Bone marrow (tissue), 2 donors: ENCODE measurements around the gene SLC7A6OS.
A peak's percentile ranks its signal among the peaks of the same experiment; 100 is the strongest.

Experiments
- DNase-seq, 2 donors: peaks; one replicate each; lab custom pipeline; 2025; lab: John Stamatoyannopoulos, UW

Gene SLC7A6OS

GRCh38 chr16:68344252-68344651 is 33.5 kb upstream of the SLC7A6OS start:
- no peak for DNase-seq

GRCh38 chr16:68343137-68343536 is 32.4 kb upstream of the SLC7A6OS start:
- no peak for DNase-seq

- no peak for DNase-seq
Measured at GRCh38 chr16:68342620-68343019, 31.9 kb upstream of the SLC7A6OS start.

- no peak for DNase-seq
Measured at GRCh38 chr16:68339214-68339613, 28.5 kb upstream of the SLC7A6OS start.

- DNase-seq: no peak
Measured at GRCh38 chr16:68338326-68339119, 27.8 kb upstream of the SLC7A6OS start.

DNA sequence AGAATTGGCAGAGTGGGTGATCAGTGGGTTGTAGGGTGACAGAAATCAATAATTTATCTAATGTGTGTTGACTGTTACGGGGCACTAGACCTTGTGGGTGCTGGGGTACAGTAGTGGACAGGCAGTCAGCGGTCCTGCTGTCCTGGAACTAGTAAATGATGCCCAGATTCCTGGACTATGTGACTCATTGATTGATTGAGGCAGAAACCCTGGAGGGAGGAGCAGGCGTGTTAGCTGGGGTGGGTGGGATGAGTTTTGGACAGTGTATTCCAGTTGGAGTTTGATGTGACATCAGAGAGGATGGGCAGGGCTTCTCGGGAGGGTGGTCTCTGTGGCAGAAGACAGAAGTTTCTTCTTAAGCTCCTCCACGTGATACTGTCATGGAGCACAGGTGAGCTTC is 24.4 kb upstream of the SLC7A6OS start:
- DNase-seq: no peak

DNA sequence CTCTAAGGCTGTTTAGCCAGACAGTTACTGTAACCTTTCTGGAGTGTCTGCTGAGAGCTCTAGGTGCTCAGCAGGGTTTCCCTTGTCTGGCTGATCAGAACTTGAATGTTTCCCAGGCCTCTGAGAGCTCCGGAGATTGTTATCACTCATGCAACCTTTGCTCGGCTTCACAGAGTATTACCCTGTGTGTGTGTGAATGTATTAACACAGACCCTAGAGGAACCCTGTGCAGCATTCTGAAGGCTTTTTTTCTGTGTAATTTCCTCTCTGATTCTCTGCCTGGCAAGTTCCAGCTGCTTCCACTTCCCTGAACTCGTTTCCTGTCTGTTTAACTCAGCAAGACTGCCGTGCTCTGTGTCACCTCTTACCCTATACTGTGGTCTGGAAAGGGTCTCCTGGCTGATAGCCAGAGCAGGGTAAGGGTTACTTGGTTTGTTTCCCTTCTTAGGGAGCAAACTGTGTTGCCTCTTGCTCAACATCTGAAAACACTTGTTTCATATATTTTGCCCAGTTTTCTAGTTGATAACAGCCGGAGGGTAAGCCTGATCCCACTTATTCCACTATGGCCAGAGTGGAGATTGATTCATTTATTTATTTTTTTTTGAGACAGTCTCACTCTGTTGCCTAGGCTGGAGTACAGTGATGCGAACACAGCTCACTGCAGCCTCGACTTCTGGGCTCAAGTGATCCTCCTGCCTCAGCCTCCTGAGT is 21.8 kb upstream of the SLC7A6OS start:
- DNase-seq: peak; percentile 5 to 98

DNA sequence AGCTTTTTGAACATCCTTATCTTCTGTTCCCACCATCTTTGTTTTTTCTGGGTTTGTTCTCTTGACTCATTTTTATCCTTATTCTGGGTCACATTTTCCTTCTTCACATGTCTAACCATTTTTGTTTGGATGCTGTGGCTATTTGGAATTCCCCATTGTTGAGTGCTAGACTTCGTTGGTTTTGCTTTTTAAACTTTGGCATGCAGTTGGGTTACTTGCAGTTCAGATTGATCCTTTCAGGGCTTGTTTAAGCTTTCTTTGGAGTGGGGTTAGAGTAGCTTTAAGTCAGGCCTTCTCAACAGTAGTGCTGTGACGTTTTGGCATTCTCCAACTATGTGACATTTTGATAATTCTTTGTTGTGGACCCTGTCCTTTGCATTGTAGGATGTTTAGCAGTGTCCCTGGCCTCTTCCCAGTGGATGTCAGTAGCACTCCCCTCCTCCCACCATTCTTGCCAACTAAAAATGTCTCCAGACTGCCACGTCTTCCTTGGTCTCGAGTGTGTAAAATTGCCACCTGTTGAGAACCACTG is 21.2 kb upstream of the SLC7A6OS start:
- DNase-seq: no peak

- no peak for DNase-seq
Measured at GRCh38 chr16:68328860-68329390, 18.2 kb upstream of the SLC7A6OS start.

GRCh38 chr16:68328151-68328859 is 17.6 kb upstream of the SLC7A6OS start:
- peak; percentile 31 to 75 for DNase-seq

- no peak for DNase-seq
Measured at GRCh38 chr16:68324780-68325357, 14.1 kb upstream of the SLC7A6OS start.

GRCh38 chr16:68324336-68324735 is 13.6 kb upstream of the SLC7A6OS start:
- DNase-seq: no peak

GRCh38 chr16:68319185-68319908 is 8.6 kb upstream of the SLC7A6OS start:
- no peak for DNase-seq

- no peak for DNase-seq
Measured at GRCh38 chr16:68313116-68313515, 2.4 kb upstream of the SLC7A6OS start.

DNA sequence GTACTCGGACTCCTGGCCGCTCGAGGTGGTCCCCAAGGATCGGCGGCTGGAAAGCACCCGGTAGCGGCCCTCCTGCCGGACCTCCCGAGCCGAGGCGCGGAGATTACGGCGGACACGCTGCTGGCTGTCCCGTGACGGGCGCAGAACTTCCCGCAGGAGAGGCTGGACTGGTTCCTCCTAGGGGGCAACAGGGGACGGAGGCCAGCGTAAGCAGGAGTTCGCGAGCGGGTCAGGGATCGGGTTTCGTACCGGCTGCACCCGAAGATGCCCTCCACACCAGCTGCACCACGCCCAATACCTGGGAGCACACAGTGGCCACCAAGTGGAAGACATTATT is 341 bp downstream of the SLC7A6OS start:
- no peak for DNase-seq

DNA sequence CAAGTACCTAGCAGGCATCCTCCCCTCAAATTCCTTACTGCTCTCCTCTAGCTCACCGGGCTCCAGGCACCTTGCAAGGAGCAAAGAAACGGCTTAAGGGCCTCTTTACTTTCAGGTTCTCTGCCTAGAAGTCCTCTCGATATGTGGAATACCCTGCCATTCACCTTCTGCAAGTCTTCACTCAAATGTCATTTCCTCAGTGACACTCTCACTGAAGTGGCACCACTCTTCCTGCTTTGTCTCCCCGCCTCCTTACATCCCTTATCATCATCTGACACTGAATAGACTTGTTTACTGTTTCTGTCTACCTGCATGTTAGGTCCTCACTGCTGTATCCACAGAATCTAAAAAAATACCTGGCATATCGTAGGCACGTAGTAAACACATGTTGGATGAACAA is 947 bp downstream of the SLC7A6OS start:
- no peak for DNase-seq

DNA sequence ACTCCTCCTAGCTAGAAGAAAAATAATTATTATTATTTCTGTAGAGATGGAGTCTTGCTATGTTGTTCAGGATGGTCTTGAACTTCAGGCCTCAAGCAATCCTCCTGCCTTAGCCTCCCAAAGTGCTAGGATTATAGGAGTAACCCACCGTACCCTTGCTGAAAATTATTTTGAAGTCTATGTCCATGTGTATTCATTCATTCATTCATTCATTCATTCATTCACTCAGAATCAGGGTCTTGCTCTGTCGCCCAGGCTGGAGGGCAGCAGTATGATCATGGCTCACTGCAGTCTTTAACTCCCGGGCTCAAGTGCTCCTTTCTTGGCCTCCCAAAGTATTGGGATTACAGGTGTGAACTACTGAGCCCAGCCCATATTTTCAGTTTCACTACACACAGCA is 4.1 kb downstream of the SLC7A6OS start:
- no peak for DNase-seq

DNA sequence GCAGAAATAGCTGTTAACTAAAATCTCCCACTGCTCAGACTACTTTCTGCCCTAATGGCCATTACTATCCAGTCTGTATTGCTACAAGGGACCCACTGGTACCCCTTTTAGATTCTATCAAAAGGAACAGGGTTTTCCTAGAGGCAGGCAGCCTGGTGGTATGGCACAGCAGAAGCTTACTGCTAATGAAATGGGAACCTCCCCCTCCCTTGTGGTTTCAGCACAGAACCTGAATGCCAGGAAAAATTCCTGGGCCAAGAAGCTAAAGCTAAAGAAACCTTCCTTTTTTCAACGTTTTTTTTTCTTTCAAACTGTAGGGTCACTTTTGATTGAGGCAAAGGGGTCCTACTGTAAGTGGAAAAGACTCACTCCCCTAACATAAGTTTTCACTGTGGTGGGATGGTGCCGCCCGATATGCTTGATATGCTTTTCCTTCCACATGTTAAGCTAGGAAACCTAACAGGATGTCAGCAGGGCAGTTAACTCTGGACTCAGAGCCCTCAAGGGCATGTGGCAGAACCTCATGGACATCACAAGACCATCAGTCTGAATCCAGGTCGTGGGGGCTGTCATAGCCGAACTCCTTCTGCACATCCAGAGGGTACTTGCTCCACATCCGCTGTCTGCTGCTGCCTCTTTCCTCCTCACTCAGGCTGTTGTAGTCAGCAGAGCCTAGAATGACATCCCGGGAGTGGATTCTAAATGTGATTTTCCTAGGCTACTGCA is 9.8 kb downstream of the SLC7A6OS start:
- no peak for DNase-seq

GRCh38 chr16:68299571-68300453 is 10.9 kb downstream of the SLC7A6OS start:
- DNase-seq: no peak
